HS-27A (cell line): ENCODE measurements around the gene KCND2.

ENCODE experiments used
- DNase-seq: peaks from one replicate; pipeline ENCODE4 v3.0.0-alpha.2; 2012; ENCODE audit warnings: low read depth, missing footprints

Gene KCND2

GRCh38 chr7:120703585-120704240, 430.7 kb downstream of the KCND2 start:
- DNase-seq: no peak

DNA sequence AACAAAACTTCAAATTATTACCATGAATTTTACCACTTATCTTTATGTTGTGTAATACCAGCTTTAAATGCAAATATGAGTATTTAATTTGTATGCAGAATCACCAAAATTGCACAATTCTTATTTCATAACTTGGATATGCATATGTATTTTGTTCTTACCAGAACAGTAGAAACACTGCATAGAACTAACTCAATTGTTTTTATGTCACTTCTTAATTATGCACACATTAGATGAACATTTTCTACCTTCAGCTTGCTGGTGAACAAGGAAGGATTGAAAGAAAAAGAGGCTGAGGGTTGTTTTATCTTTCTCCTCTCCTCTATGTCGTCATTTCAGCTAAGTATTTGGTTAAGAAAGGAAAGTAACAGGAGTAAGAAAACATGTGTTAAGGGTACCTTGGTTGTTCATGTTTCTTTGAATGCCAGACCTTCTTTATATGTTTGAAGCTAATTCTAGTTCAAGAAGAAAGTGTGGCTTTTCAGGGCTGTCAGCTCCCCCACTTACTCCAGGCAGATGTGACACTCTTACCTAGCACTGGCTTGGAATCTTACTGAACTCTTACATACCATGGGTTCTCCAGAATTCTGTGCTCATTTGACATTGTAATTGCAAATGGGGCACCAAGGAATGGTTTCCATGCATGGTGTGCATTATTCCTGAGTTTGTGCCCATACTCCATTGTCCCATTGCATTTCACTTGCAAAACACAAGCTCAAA, 436.4 kb downstream of the KCND2 start:
- DNase-seq: no peak

- no peak for DNase-seq
Measured at GRCh38 chr7:120709972-120710320, 437.0 kb downstream of the KCND2 start.

GRCh38 chr7:120714945-120715344, 442.0 kb downstream of the KCND2 start:
- DNase-seq: no peak

DNA sequence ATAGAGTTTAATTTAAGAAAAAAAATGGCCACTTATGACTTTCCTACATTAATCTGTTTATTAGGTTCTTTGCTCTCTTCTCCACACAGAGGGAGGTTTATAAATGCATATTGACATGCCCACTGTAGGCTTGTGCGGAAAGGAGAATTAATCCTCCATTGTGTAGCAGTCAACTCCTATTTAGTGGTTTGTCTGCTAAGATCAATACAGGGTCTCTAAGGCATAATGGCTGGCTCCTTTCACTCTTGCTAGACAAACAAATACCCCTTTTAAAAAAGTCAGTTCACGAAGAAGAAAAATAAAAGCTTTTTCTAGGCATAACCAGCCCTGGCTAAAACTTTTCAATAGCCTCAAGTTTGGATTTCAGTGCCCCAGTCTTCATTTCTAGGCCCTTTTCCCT, 443.3 kb downstream of the KCND2 start:
- DNase-seq: no peak

GRCh38 chr7:120717166-120717565, 444.2 kb downstream of the KCND2 start:
- no peak for DNase-seq

- DNase-seq: no peak
Measured at GRCh38 chr7:120718361-120718760, 445.4 kb downstream of the KCND2 start.

GRCh38 chr7:120720317-120720716, 447.3 kb downstream of the KCND2 start:
- DNase-seq: no peak

- no peak for DNase-seq
Measured at GRCh38 chr7:120723465-120724385, 450.8 kb downstream of the KCND2 start.

GRCh38 chr7:120724448-120724847, 451.5 kb downstream of the KCND2 start:
- no peak for DNase-seq

DNA sequence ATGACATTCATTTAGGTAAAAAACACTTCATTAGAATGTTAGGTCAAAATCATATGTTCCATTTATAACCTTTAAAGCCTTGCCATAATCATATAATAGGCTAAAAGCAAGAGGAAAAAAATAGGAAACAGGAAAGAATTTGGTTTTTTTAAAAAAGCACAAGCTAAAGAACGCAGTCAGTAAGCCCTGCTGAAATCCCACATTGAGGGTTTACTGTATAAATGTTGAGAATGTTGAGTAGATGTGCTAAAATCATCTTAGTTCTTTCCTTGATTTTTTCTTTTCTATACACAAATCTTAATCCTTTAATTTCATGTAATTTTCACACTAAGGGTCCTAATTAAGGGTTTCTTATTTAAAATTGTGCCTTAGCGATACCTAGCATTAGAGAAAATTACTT, 452.0 kb downstream of the KCND2 start:
- DNase-seq: no peak

DNA sequence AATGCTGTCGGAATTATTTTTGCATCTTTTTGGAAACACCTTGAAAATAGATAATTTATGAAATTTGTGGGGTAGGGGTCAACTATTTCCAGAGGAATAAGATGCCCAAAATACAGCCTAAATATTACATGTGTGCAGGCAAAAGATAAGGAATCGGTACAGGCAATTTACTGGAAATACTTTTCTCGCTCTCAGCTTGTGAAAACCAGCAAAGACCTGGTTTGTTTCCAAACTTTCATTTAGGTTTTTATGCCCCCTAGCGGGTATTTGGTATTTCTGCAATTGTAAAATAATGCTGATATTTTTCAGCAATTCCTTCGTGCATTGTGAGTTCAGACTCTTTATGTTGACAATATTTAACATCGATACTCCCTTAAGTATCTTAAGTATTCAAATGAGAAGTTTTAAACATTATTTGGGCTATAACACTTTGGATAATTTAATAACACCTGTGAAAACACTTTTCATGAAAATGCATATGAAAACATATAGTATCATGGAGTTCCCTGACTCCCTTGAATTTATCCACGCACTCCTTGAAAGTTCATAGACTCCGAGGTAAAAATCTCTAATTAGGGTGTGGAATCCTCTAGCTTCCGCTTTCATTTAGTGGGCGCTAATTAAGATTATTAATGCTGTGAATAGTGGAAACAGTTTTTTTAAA, 452.5 kb downstream of the KCND2 start:
- no peak for DNase-seq

GRCh38 chr7:120729245-120729644, 456.3 kb downstream of the KCND2 start:
- no peak for DNase-seq

GRCh38 chr7:120731271-120731670, 458.3 kb downstream of the KCND2 start:
- DNase-seq: no peak

DNA sequence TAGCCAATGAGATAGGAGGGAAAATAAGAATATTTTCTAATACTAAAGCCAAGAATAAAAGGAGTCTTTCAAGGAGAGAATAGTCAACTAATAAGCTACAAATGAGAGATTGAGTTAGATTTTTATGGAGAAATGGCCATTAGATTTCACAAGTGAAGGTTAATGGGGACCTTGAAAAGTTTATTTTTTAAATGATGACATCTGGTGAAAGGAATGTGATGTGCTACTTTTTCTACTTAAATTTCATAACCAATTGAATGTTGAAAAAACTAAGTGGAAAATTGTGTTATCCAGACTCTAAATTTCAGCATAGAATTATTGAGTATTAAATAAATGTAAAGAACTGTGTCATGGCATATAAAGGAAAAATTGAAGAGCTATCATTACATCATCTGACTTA, 459.3 kb downstream of the KCND2 start:
- DNase-seq: no peak

DNA sequence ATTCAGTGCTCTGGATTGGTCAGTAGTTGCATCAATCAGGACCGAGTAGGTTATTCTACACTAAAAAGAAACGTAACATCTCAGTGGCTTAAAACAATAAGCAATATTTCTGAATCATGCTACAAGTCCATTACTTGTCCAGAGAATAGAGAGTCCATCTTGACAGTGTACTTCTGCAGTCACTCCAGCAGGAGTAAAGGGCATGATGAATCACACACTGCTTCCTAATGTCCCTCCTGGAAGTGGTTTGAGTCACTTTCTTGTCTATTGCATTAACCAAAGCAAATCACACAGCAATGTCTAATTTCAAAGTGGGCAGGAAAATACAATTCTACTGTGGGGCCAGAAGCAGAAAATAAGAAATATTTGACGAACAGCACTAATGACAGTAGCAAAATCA, 460.2 kb downstream of the KCND2 start:
- no peak for DNase-seq

DNA sequence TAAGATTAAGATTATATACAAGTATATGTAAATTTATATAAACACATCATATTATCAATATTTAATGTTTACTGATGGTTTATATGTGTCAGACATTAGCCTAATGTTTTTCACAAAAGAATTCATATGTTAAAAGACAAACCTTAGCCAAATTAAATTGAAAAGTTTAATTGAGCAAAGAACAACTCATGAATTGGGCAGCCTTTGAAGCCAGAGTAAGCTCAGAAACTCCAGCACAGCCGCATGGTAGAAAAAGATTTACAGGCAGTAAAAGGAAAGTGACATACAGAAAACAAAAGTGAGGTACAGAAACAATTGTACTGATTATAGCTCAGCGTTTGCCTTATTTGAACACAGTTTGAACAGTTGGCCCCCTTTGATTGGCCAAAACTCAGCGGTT, 460.9 kb downstream of the KCND2 start:
- no peak for DNase-seq

- DNase-seq: no peak
Measured at GRCh38 chr7:120735791-120736190, 462.8 kb downstream of the KCND2 start.

DNA sequence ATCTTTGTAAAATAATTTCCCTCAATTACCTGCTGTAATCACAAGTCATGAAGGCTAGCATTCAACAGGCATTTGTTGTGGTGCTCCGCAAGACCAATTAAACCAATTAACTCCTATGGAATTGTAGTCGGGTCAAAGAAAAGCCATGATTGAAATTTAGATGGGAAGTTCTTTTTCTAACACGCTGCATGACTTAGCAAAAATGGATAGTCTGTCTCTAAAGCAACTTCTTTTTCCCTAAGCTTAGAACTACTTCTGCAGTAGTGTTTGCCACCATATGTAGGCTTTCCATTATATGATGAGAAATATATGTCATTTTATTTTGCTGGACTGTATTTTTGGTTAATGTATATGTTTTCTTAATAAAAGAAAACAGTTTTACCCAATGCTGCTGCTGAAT, 465.8 kb downstream of the KCND2 start:
- no peak for DNase-seq

DNA sequence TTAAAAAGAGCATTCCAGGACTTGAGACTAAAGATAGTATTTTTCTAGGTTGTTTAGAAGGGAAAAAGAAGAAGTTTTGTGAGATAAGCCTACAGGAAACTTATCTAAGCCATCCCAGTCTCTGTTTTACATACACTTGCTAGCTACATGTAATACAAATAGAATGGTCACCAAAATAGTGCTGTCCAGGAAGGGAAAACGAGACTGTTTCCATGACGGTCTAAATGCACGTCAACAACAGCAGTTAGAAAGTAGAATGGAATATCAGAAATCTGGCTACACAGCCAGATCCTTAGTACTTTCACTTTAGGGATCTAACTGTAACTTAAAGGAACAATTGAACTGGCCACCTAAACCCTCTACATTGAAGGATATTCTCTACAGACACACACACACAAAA, 467.4 kb downstream of the KCND2 start:
- no peak for DNase-seq

- no peak for DNase-seq
Measured at GRCh38 chr7:120741371-120742042, 468.5 kb downstream of the KCND2 start.

GRCh38 chr7:120742372-120742771, 469.4 kb downstream of the KCND2 start:
- DNase-seq: no peak
